Activated CD8-positive, alpha-beta memory T cell treated with anti-CD3 and anti-CD28 coated beads, Interleukin-2, amount 10 ng/mL, durations not matched to agents 7 days and 5 days (primary cell): ENCODE measurements around the gene GPR26. TPM values are rescaled to one million over a fixed set of nuclear protein-coding genes. Genes with fewer than 3 reads are reported as not detected.
"Not testable (repeated sequence)": the region's sequence is repeated elsewhere in the genome, so short reads cannot be mapped to it uniquely, and the experiment has no call there.

Source experiments
- ATAC-seq: fragments of 150-1000 bp; cut with Tn5 transposase; one replicate; pipeline ENCODE4 v1.10.0; 2021; ENCODE audit warnings: moderate library complexity
- CTCF ChIA-PET: fragments of 350-600 bp; sonication (Branson Sonifier 250); formaldehyde crosslinking; loops from one replicate; lab custom pipeline; 2021; ENCODE audit warnings: antibody characterized with exemption; lab: Charles Lee
- DNase-seq: peaks from one replicate; pipeline ENCODE4 v3.0.0-alpha.2; 2020
- H3K27ac Mint-ChIP-seq: one replicate; pipeline ENCODE4 v1.8.0; 2021; ENCODE audit warnings: mild to moderate bottlenecking, mixed read lengths
- H3K27me3 Mint-ChIP-seq: one replicate; pipeline ENCODE4 v1.8.0; 2021; ENCODE audit warnings: mixed read lengths
- H3K36me3 Mint-ChIP-seq: one replicate; pipeline ENCODE4 v1.8.0; 2021; ENCODE audit warnings: mild to moderate bottlenecking, mixed read lengths
- H3K4me1 Mint-ChIP-seq: one replicate; pipeline ENCODE4 v1.8.0; 2021; ENCODE audit warnings: mixed read lengths
- H3K4me3 Mint-ChIP-seq: one replicate; pipeline ENCODE4 v1.8.0; 2021; ENCODE audit warnings: mild to moderate bottlenecking, moderate library complexity, mixed read lengths
- H3K9me3 Mint-ChIP-seq: one replicate; pipeline ENCODE4 v1.8.0; 2022; ENCODE audit warnings: low read depth, mixed read lengths
- total RNA-seq, 2 experiments: library from RNA; stranded (reverse); gene quantifications; one replicate each; pipeline ENCODE4 v1.2.3, GENCODE V29; 2021

Gene GPR26
- total RNA-seq, 2 experiments from 2014 or later, result not detected

DNA sequence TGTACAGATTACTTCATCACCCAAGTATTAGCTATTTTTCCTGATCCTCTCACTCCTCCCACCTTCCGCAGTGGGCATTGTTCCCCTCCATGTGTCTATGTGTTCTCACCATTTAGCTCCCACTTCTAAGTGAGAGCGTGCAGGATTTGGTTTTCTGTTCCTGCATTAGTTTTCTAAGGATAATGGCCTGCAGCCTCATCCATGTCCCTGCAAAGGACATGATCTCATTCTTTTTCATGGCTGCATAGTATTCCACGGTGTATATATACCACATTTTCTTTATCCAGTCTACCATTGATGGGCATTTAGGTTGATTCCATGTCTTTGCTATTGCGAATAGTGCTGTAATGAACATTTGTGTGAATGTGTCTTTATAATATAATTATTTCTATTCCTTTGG lies 70.8 kb downstream of the GPR26 start:
- H3K9me3 Mint-ChIP-seq, H3K27ac Mint-ChIP-seq, H3K4me1 Mint-ChIP-seq, H3K36me3 Mint-ChIP-seq, H3K4me3 Mint-ChIP-seq, ATAC-seq, H3K27me3 Mint-ChIP-seq, CTCF ChIA-PET, DNase-seq: not testable (repeated sequence)

DNA sequence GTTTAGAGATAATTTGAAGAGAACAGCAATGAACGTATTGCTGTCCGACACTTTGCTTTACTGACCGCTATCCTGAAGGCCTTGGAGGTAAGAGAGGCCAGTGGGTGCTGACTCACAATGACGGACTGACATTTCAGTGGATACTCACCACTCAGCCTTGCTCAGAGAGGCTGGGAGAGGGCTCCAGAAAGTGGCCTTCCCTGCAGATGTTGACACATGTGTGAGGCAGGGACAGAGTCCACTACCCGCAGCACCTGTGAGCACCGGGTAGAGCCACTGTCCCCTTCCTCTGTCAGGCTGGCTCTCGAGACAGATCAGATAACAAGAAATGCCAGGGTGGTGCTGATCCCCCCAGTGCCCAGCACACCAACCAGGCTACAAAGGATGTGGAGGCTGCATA lies 75.0 kb downstream of the GPR26 start:
- CTCF ChIA-PET, result no interaction called here
- H3K27me3 Mint-ChIP-seq, result no peaks in the 10 kb centered on the region

DNA sequence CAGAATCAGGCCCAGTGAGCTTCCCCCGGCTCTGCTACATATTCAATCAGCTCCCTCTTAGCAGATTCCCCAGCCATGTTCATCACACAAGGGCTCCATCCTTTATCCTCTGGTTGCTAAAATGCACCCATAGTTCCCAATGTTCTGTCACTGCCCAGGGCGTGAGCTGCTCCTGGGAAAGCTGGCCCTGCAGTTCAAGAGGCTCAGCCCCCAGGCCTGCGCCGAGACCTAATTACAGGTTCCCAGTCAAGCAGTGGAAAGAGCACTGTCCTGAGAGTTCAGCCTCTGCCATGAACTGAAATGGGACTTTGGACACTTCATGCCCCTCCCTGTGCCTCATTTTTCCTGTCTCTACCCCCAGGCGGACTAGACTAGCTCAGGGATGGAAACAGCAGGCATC lies 75.6 kb downstream of the GPR26 start:
- H3K27ac Mint-ChIP-seq, result no peak overlapping the region
- no peaks in the 10 kb centered on the region for H3K4me1 Mint-ChIP-seq
- CTCF ChIA-PET, result no interaction called here
- no peaks in the 10 kb centered on the region for H3K9me3 Mint-ChIP-seq
- H3K27me3 Mint-ChIP-seq, result no peaks in the 10 kb centered on the region
- no peak overlapping the region for H3K4me3 Mint-ChIP-seq
- H3K36me3 Mint-ChIP-seq, result no peaks in the 10 kb centered on the region
- no peak for ATAC-seq
- DNase-seq, result no peak

More for the DNA sequence above, 75.0 kb downstream of the GPR26 start:
- no peak for DNase-seq
- H3K9me3 Mint-ChIP-seq, result no peaks in the 10 kb centered on the region
- H3K4me1 Mint-ChIP-seq, result no peaks in the 10 kb centered on the region
- no peak overlapping the region for H3K27ac Mint-ChIP-seq
- H3K4me3 Mint-ChIP-seq, result no peak overlapping the region
- no peak for ATAC-seq
- H3K36me3 Mint-ChIP-seq, result no peaks in the 10 kb centered on the region

DNA sequence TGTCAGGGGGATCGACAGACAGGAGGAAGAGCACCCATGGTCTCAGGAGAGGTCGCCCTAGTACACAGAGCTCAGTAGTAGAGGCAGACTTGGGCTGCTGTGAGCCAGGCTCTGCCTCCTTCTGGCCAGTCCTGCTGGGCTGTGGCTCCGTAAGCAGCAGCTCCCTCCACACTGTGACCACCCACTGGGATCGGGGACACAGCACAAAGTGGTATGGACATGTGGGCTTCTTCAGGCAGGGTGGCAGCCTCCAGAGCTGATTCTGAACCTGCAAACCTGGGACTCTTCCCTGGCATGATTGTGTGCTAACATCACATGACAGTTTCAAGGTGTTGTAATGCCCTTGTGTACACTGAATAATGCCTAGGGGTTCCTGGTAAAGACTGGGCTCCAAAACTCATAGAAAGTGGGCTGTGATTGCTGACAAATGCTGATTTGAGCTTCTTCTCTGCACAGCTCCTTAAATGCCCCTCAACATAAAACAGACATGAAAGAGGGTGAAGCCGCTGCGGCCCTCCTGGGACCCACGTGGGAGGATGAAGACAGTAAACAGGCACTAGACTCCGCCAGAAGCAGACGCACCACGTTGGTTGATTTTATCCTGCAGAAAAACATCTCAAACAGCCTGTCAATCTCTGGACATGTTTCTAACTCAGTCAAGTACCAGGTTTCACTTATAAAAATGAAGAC lies 76.7 kb downstream of the GPR26 start:
- H3K9me3 Mint-ChIP-seq, result no peaks in the 10 kb centered on the region
- no peaks in the 10 kb centered on the region for H3K36me3 Mint-ChIP-seq

DNA sequence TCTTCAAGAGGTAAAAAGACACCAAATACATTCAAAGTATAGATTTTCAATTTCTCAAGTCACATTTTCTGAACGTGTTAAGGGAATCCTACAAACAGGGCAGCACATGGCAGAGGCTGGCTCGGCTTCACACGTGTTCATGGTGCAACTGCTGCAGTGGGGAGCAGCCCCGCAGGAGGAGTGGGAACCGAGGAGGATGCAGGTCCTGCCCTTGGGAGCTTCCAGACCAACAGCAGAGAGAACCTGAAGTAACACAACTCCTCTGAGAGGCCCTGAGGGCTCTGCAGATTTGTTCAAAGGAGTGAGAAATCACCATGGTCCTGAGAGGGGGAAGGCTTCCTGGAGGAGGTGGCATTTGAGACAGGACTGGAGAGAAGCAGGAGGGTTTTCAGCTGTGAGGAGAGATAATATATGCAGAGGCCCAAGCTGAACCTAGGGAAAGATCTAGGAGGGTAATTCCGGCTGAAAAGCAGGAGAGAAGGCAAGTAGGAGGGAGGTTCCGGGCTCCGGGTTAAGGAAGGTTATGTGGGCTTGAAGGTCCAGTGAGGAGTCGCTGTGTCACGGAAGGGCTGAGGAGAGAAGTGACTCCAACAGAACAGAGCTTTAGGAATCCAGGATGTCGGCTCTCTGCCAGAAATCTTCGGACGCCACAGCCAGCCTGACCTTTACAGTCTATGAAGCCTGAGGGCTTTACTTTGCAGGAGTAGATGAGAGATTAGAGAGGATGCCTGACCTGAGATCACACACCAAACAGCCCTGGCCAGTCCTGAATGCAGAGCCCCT lies 77.5 kb downstream of the GPR26 start:
- no peak for DNase-seq
- no peaks in the 10 kb centered on the region for H3K36me3 Mint-ChIP-seq
- no peak overlapping the region for H3K4me3 Mint-ChIP-seq
- no peaks in the 10 kb centered on the region for H3K4me1 Mint-ChIP-seq
- H3K27ac Mint-ChIP-seq, result no peak overlapping the region
- no peaks in the 10 kb centered on the region for H3K27me3 Mint-ChIP-seq
- ATAC-seq, result no peak
- CTCF ChIA-PET, result no interaction called here
- H3K9me3 Mint-ChIP-seq, result no peaks in the 10 kb centered on the region

More for the DNA sequence above, 76.7 kb downstream of the GPR26 start:
- CTCF ChIA-PET, result no interaction called here
- DNase-seq (no peak), ATAC-seq (no peak)
- Mint-ChIP-seq H3K27me3 (no peaks in the 10 kb centered on the region), H3K27ac (no peak overlapping the region), H3K4me1 (no peaks in the 10 kb centered on the region), H3K4me3 (no peak overlapping the region)

DNA sequence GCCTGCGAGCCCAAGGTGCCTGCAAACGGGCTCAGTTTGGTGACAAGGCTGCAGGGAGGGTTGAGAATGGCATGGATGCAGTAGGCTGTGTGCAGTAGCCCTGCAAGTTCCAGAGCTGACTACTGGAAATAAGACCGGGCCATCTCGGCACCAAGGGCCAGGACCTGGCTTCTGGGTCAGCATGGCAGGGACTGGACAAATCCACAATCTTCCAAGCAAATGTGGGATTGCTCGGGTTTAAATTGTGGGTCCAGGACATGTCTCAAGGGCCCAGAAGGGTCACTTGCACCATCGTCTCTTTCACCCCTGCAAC lies 78.0 kb downstream of the GPR26 start:
- H3K27ac Mint-ChIP-seq, result no peak overlapping the region
- ATAC-seq (no peak), DNase-seq (no peak)
- no peaks in the 10 kb centered on the region for H3K9me3 Mint-ChIP-seq
- H3K4me1 Mint-ChIP-seq, result no peaks in the 10 kb centered on the region
- H3K4me3 Mint-ChIP-seq, result no peak overlapping the region
- CTCF ChIA-PET, result no interaction called here
- H3K27me3 Mint-ChIP-seq, result no peaks in the 10 kb centered on the region
- H3K36me3 Mint-ChIP-seq, result no peaks in the 10 kb centered on the region

Other genes with a start within 250 kb of the GPR26 start
- gene CPXM2, start 225.5 kb downstream of the GPR26 start, total RNA-seq, result not detected